Central memory CD4-positive, alpha-beta T cell (primary cell): ENCODE results near the gene PLK2.

Source experiments
- DNase-seq: peaks from one replicate; pipeline ENCODE4 v3.0.0; 2022
- total RNA-seq, 3 experiments: gene quantifications; one replicate each; lab custom pipeline; 2026; lab: John Stamatoyannopoulos, UW

The PLK2 gene
- total RNA-seq = 3.9 to 141 (median 4.6) reads per million in 3 experiments

GRCh38 chr5:58460002-58460731 lies at the start of gene PLK2:
PLK2 (minus strand) TSS chr5:58460086; CDS start chr5:58459959, 127 bp downstream.
- peak; percentile 89 for DNase-seq

GRCh38 chr5:58507715-58508114 lies 47.8 kb upstream of the PLK2 start:
- no peak for DNase-seq

- no peak for DNase-seq
These were observed 46.2 kb upstream of the PLK2 start for GRCh38 chr5:58505971-58506640.

DNA sequence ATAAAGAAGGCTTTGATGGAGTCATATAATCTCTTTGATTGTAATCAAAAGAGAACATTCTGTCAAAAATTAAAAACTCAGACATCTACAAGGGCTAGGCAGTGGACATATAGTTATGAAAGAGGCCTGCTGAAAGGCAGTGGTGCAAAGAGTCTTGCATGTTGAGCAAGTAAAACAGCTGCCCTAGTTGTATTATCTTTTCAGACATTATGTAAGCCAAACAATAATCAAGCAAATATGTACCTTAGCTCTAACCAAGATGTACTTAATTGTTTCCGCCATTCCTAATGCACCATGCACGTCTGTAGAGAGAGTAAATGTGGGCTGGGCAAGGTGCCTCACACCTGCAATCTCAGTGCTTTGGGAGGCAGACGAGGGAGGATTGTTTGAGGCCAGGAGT lies 45.6 kb upstream of the PLK2 start:
- DNase-seq = no peak

DNA sequence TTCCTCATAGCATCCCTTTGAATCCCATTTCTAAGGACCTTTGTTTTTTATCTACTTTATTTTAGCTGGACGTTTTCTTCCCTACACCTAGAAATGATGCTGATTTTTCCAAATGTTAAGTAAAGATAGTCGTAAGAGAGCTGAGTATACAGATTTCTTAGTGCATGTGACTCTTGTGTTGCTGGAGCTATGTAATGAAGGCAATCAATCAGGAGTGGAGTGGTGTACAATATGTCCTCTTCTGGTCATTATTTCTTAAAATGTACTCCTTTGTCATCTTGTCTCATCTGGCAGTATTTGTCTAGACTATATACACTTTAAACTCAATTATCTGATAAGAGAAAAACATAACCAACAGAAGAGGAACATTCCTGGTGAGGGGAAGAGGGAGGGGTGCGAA lies 44.9 kb upstream of the PLK2 start:
- no peak for DNase-seq

- DNase-seq = no peak
These were observed 43.6 kb upstream of the PLK2 start for GRCh38 chr5:58503390-58504046.

DNA sequence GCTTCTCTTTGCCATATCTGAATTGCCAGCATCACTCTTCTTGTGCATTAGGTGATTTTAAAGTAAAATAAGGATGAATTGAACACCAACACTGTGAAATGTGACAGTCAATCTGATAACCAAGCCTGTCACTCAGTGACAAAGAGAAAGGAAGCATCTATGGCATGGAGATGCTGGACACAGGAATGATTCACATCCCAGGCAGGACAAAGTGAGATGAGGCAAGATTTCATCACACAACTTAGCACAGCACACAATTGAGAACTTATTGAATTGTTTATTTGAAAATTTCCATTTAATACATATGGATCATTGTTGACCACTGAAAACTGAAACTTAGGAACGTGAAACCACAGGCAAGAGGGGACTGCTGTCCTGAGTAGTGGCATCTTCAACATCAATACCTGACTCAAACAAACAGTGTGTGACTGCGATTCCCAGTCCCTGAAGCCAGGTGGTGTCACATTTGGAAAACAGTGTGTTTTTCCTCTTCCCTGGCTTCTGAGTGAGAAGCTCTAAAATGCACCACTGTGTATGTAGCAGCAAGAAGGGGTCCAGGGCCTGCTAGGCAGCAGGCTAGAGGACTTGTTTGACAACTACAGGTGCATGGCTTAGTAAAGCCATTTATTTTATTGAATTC lies 42.0 kb upstream of the PLK2 start:
- DNase-seq = no peak

GRCh38 chr5:58499941-58500340 lies 40.1 kb upstream of the PLK2 start:
- no peak for DNase-seq

DNA sequence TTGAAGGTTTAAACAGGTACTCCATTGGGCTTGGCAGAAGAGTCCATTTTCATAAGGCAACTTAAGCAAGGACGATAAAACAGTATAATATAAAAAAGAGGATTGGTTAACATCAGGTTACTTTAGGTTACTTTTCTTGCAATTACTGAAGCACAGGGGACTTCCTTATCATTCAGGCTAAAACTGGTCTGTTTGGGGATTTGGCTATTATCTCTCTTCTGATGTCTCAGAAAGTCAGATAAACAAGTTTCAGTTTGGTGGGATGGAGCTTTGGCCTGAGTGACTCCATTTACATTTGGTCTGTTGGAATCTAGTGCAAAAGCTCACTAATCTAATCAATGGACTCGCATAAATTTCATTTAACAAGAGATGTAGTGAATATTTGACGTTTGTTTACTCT lies 39.3 kb upstream of the PLK2 start:
- DNase-seq = no peak

DNA sequence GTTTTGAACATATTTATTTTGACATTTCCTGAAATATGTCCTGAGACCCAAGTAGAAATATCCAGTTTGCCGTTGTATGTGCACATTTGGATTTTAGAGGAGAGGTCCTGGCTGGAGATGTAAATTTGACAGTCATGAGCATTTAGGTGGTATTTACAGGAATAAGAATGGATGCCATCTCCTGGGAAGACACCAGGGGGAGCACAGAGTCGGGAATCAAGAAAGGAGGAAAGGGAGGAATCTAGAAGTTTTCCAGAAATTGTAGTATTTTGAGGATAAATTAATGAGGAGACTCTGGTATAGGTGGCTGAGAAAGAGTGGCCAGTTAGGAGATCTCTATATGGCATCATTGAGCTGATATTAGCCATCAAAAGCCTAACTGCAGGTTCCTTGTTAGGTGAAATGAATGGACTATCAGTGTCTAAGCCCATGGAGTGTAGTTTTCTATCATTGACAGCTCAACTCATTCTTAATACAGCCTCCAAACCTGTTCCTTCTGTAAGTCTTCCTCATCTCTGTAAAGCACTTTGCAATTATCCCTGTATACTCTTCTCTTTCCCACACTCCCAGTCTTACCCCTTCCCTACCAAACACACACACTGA lies 38.6 kb upstream of the PLK2 start:
- DNase-seq = no peak

DNA sequence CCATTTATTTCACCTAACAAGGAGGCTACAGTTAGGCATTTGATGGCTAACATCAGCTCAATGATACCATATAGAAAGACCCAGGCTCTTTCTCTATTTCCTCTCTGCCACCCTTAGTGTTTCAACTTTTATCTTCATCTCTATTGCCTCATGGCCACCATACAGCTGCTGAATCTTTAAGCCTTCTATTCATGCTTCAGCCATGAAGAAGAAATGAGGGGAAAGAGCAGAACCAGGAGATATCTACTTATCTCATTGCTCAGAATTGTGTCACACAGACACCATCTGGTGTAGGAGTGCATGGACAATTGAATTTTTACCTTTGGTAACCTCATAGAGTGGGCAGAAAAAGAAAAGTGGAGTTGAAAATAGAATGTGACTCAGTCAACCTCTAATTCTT lies 38.0 kb upstream of the PLK2 start:
- DNase-seq = no peak

- no peak for DNase-seq
These were observed 37.5 kb upstream of the PLK2 start for GRCh38 chr5:58497386-58497785.

GRCh38 chr5:58496488-58496887 lies 36.6 kb upstream of the PLK2 start:
- no peak for DNase-seq

DNA sequence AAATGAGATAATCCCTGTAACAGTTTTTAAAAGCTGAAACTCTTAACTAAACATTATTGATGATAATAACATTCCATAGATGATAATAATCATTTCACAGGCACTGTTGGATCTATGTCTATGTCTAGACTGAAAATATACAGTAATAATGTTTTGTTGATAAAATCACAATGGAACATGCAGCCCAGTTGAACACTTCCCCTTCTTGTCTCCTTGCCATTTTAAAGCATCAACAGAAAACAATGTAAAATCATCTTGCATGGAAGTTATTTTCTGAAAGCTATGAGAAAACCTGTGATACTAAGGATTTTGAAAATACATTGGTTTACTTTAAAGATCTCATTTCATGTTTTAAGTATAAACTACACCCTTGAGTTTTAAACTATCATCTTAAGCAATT lies 33.3 kb upstream of the PLK2 start:
- DNase-seq = no peak

GRCh38 chr5:58491216-58491892 lies 31.5 kb upstream of the PLK2 start, which contains the start of gene GAPT:
GAPT (plus strand) TSS chr5:58491435; CDS start chr5:58494537, 3,102 bp downstream.
- no peak for DNase-seq

GRCh38 chr5:58490402-58491050 lies 30.6 kb upstream of the PLK2 start:
- DNase-seq = no peak

DNA sequence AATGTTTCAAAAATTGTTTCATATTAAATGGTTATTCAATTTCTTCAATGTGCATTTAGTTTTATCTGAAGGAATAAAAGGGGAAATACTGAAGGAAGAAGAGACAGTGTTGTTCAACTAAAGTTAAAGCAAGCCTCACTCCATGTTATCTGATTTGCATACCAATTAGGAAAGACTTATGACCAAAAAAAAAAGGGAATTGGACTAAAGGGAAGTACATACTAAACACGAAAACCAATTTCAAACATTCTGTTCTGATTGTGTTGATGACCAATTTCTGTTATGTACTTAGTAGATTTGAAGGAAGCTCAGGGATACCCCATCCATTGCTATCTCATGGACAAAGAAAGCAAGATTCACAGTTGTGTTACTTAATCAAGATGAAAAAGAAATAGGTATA lies 26.4 kb upstream of the PLK2 start:
- DNase-seq = no peak

GRCh38 chr5:58484505-58484904 lies 24.6 kb upstream of the PLK2 start:
- DNase-seq = no peak

DNA sequence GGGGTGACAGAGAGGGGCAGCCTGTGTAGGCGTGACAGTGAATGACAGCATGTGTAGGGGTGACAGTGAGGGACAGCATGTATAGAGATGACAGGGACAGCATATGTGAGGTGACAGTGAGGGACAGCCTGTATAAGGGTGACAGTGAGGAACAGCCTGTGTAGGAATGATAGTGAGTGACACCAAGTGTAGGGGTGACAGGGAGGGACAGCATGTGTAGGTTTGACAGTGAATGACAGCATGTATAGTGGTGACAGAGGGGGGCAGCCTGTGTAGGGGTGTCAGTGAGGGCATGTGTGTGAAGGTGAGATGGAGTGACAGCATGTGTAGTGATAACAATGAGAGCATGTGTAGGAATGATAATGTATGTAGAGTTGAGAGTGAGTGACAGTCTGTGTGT lies 22.6 kb upstream of the PLK2 start:
- DNase-seq = no peak

DNA sequence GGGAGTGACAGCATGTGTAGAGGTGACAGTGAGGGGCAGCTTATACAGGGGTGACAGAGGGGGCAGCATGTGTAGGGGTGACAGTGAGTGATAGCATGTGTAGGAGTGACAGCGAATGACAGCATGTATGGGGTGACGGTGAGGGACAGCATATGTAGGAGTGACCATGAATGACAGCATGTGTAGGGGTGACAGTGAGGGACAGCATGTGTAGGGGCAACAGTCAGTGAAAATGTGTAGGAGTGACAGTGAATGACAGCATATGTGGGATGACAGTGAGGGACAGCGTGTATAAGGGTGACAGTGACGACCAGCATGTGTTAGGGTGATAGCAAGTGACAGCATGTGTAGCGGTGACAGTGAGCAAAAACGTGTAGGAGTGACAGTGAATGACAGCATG lies 21.9 kb upstream of the PLK2 start:
- no peak for DNase-seq

DNA sequence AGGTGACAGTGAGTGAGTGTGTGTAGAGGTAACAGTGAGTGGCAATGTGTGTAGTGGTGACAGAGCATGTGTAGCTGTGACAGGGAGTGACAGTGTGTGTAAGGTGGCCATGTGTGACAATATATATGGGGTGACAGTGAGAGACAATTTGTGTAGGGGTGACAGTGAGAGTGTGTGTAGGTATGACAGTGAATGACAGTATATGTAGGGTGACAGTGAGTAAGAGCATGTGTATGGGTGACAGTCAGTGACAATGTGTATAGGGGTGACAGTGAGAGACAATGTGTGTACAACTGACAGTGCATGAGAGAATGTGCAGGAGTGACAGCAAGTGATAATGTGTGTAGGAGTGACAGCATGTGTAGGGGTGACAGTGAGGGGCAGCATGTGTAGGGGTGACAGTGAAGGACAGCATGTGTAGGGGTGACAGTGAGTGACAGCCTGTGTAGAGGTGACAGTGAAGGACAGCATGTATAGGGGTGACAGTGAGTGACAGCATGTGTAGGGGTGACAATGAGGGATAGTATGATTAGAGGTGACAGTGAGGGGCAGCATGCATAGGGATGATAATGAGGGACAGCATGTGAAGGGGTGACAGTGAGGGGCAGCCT lies 21.3 kb upstream of the PLK2 start:
- no peak for DNase-seq
